ENCODE data around the gene ZNF200.

Gene ZNF200

DNA sequence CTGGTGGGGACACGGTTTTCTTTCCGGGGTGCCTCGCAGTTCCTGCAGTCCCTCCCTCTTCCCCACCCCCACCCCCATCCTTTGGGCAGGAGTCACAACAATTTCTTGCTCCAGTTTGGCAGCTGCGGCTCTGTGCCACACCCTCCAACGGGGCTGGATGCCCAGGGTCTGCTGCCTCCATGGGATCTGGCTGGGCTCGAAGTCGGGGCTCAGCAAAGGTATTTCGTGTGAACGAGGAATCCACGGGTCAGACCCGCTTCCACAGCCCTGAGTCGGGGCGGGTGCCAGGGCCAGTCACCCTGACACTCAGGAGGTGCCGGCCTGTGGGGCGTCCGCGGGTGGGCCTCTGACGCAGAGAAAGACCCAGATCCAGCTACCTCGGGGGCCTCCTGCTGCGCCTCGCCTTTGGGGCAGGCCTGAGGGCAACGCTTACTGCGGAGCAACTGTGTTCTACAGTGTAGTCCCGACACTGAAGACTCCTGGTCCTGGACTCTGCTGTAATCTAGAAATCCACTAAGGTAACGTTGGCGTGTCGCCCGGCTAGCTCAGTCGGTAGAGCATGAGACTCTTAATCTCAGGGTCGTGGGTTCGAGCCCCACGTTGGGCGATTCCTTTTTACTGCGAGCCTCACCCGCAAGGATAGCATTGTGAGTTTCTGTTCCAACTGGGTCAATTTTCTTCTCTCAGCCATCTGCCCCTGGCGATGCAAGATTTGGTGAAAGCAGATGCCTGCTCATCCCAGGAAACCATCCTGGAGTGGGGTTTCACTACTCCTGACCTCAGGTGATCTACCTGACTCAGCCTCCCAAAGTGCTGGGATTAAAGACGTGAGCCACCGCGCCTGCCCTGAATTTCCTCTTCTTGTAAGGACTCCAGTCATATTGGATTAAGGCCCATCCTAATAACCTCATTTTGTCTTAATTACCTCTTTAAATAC is 59.5 kb downstream of the ZNF200 start:
- peak in 1 of 3 donors; percentile 61 for DNase-seq (ENCODE audit: low read depth in 3 of 3)

DNA sequence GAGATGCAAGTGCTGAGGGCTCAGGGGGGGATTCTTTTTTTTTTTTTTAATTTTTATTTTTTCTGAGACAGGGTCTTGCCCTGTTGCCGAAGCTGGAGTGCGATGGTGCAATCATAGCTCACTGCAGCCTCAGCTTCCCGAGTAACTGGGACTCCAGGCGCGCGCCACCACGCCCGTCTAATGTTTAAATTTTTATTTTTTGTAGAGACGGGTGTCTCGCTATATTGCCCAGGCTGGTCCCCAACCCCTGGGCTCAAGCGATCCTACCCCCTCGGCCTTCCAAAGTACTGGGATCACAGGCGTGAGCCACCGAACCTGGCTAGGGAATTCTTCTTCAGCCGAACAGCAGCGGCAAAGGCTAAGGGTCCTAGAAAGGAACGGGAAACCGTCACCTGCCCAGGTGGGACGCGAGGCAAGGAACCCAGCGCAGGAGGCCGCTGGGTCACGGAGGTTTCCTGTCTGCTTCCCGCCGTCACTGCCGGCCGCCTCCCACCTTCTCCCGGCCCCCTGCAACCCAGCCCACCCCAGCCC is 60.3 kb downstream of the ZNF200 start:
- DNase-seq (ENCODE audit: low read depth in 3 of 3), result no peak

DNA sequence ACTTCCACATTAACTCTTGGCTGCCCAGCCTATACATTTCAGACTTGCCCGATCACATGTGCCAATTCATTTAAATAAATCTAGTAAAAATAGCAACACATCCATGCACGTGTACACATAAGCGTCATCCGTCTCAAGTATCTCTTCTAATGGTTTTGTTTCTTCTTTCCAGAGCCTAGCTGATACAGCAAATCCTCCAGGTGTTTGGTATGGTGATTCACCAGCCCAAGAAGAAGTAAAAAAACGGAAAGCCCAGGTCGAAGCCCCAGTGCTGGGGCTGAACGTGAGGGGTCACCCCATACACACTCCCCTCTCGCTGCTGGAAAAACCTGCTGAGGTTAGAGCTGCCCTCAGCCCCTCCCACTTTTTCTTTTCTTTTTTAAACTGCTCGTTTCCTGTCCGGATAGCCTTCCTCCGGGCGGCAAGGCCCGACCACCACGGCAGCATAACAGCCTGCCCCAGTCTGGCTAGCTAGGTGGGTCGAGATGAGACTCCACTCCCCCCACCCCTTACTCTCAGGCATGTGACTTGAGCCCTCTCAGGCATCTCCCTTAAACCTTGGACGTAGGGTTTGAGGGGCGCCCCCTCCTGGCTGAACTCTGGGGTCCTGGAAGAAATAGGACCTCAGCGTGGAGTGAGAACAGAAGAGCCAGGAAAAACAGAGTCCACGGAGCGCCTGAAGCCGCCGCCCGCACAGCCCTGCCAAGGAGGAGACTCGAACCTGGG is 60.9 kb downstream of the ZNF200 start:
- no peak for DNase-seq (ENCODE audit: low read depth in 3 of 3)
